ENCODE results near the gene HOXD13. TPM values are rescaled to one million over a fixed set of nuclear protein-coding genes. Genes with fewer than 3 reads are reported as not detected.

Gene HOXD13
- total and polyA plus RNA-seq, 2 of the 13 experiments (the other 11 are each of a cell fraction or from before 2014, with no cell fraction given): not detected

DNA sequence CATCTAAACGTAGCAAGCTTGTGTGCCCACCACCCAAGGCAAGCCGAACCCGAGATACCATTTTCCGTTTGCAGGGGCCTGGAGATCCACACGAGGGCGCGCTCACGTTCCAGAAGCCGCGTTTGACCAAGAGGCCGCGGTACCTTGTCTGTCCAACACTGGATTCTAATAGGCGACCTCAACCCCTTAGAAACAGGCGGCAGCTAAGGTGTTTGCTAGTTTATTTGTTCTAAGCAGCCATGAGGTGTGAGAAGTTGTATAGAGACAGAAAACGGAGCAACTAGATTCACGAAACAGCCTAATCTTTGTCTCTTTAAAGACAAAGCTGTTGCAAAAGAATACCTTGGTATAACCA lies 18.8 kb downstream of the HOXD13 start:
- Histone ChIP-seq H3K9me3 (ENCODE audit: low read length) (no peaks in the 10 kb centered on the region), H2AFZ (ENCODE audit: low read length) (no peak overlapping the region), H4K20me1 (ENCODE audit: insufficient read depth, low read length) (no peaks in the 10 kb centered on the region), H3K36me3 (replicated peaks in 1 of 2; ENCODE audit: control insufficient read depth in 1 of 2, insufficient read depth in 2 of 2, low read length in 2 of 2) (no peaks in the 10 kb centered on the region), H3K4me2 (ENCODE audit: low read depth, low read length) (no peak overlapping the region), H3K4me1 (ENCODE audit: insufficient read depth, low read length) (peaks cover 14% of the 10 kb centered on the region), H3K9ac (ENCODE audit: insufficient read depth, low read depth, low read length) (no peak overlapping the region), H3K79me2 (ENCODE audit: insufficient read depth, low read length) (no peaks in the 10 kb centered on the region), H3K27ac (ENCODE audit: extremely low read length, insufficient read depth, low read length) (no peak overlapping the region), H3K27me3 (ENCODE audit: control insufficient read depth in 1 of 2, insufficient read depth in 2 of 2, low read length in 2 of 2) (peaks cover 14 to 88% of the 10 kb centered on the region in 2 experiments; a peak in 4 of 5 replicates), H3K4me3 (replicated peaks in 1 of 3; ENCODE audit: insufficient read depth in 1 of 3, low read depth in 2 of 3, low read length in 3 of 3) (no peak overlapping the region)
- FAIRE-seq (peak; percentile 81), ATAC-seq (peak; percentile 62), DNase-seq (ENCODE audit: low spot score) (peak; percentile 50)
- 3% methylated on average over 16 of the region's 16 CpGs for WGBS (ENCODE audit: low lambda C conversion rate)
- intact Hi-C loops (cut with micrococcal nuclease; ENCODE audit: unreplicated experiment): loop anchor here (5.0 kb wide), 2 partner anchors 526 to 1036 kb away; no protein-coding TSS in a partner anchor
- BruUV-seq (replicated peaks): no TSS peak
- ChIA-PET CTCF (ENCODE audit: low intra/inter-chr PET ratio, low total read pairs) (no interaction called here), POLR2A (no interaction called here)
- in situ Hi-C loops (cut with HindIII; ENCODE audit: extremely low pct_ligation_motif_present, low pct_unique_long_range_greater_than_20kb): no loop called here
- TF ChIP-seq SAP130 (CRISPR knock-in tag; IDR thresholded peaks at IDR 0.05; ENCODE audit: low read depth) (0 out of 2 replicates have a peak, but pooled peaks have one; percentile 13), ZNF501 (CRISPR knock-in tag; IDR thresholded peaks at IDR 0.05) (0 out of 2 replicates have a peak, but pooled peaks have one; percentile 23), KDM2A (CRISPR knock-in tag; IDR thresholded peaks at IDR 0.05; ENCODE audit: borderline replicate concordance, low read depth) (peak; percentile 68; the same call in 1 of the 2 replicates), ZNF367 (CRISPR knock-in tag; IDR thresholded peaks at IDR 0.05; ENCODE audit: borderline replicate concordance) (no peak), TEAD3 (CRISPR knock-in tag; optimal IDR thresholded peaks at IDR 0.05; ENCODE audit: borderline replicate concordance) (peak; percentile 52), ZKSCAN1 (IDR thresholded peaks at IDR 0.05; ENCODE audit: low read length) (no peak), SALL1 (CRISPR knock-in tag; IDR thresholded peaks at IDR 0.05) (peak; percentile 24; the same call in 1 of the 2 replicates), CBX2 (IDR thresholded peaks at IDR 0.05; ENCODE audit: low read depth, low read length) (peak; percentile 92; the same call in 1 of the 2 replicates), CBX2 (CRISPR knock-in tag; IDR thresholded peaks at IDR 0.05; ENCODE audit: low read depth) (peak; percentile 57; the same call in 1 of the 2 replicates), ZFX (CRISPR knock-in tag; IDR thresholded peaks at IDR 0.05; ENCODE audit: low read depth) (peak; percentile 35; the same call in 1 of the 2 replicates), XRCC5 (optimal IDR thresholded peaks at IDR 0.05; ENCODE audit: low read length) (peak; percentile 94), ZSCAN31 (CRISPR knock-in tag; IDR thresholded peaks at IDR 0.05; ENCODE audit: low read depth) (no peak), ZMYM4 (CRISPR knock-in tag; IDR thresholded peaks at IDR 0.05) (0 out of 2 replicates have a peak, but pooled peaks have one; percentile 28), ELF1 (CRISPR knock-in tag; IDR thresholded peaks at IDR 0.05) (no peak), GATAD1 (CRISPR knock-in tag; IDR thresholded peaks at IDR 0.05) (0 out of 2 replicates have a peak, but pooled peaks have one; percentile 18), RAD21 (CRISPR knock-in tag; IDR thresholded peaks at IDR 0.05) (peak; percentile 32; the same call in 1 of the 2 replicates), ZNF547 (CRISPR knock-in tag; IDR thresholded peaks at IDR 0.05) (no peak), STAG1 (CRISPR knock-in tag; IDR thresholded peaks at IDR 0.05) (peak; percentile 61), EZH2 (conservative IDR thresholded peaks at IDR 0.05; ENCODE audit: low read depth, low read length) (peak; percentile 99), MTF2 (CRISPR knock-in tag; IDR thresholded peaks at IDR 0.05; ENCODE audit: borderline replicate concordance) (0 out of 2 replicates have a peak, but pooled peaks have one; percentile 52)
- TF ChIP-seq, protein P1, sequence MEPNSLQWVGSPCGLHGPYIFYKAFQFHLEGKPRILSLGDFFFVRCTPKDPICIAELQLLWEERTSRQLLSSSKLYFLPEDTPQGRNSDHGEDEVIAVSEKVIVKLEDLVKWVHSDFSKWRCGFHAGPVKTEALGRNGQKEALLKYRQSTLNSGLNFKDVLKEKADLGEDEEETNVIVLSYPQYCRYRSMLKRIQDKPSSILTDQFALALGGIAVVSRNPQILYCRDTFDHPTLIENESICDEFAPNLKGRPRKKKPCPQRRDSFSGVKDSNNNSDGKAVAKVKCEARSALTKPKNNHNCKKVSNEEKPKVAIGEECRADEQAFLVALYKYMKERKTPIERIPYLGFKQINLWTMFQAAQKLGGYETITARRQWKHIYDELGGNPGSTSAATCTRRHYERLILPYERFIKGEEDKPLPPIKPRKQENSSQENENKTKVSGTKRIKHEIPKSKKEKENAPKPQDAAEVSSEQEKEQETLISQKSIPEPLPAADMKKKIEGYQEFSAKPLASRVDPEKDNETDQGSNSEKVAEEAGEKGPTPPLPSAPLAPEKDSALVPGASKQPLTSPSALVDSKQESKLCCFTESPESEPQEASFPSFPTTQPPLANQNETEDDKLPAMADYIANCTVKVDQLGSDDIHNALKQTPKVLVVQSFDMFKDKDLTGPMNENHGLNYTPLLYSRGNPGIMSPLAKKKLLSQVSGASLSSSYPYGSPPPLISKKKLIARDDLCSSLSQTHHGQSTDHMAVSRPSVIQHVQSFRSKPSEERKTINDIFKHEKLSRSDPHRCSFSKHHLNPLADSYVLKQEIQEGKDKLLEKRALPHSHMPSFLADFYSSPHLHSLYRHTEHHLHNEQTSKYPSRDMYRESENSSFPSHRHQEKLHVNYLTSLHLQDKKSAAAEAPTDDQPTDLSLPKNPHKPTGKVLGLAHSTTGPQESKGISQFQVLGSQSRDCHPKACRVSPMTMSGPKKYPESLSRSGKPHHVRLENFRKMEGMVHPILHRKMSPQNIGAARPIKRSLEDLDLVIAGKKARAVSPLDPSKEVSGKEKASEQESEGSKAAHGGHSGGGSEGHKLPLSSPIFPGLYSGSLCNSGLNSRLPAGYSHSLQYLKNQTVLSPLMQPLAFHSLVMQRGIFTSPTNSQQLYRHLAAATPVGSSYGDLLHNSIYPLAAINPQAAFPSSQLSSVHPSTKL (CRISPR knock-in tag; IDR thresholded peaks at IDR 0.05): peak; percentile 16; the same call in 1 of the 2 replicates
- TF ChIP-seq, protein P2, sequence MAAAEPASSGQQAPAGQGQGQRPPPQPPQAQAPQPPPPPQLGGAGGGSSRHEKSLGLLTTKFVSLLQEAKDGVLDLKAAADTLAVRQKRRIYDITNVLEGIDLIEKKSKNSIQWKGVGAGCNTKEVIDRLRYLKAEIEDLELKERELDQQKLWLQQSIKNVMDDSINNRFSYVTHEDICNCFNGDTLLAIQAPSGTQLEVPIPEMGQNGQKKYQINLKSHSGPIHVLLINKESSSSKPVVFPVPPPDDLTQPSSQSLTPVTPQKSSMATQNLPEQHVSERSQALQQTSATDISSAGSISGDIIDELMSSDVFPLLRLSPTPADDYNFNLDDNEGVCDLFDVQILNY (CRISPR knock-in tag; conservative IDR thresholded peaks at IDR 0.05): no peak

All from HepG2 (cell line).